HUES6 (cell line): ENCODE results near the gene TMEM30A.

Experiments used
- H3K27ac ChIP-seq: 2 replicates; pipeline ENCODE4 v1.7.0; 2013; ENCODE audit warnings: low read depth, mild to moderate bottlenecking, low read length, inconsistent platforms
- H3K27me3 ChIP-seq: 2 replicates; pipeline ENCODE4 v1.6.1; 2013; ENCODE audit warnings: low read length; ENCODE audit not compliant: control insufficient read depth, insufficient read depth
- H3K36me3 ChIP-seq: 2 replicates; pipeline ENCODE4 v1.6.1; 2013; ENCODE audit warnings: low read length; ENCODE audit not compliant: control insufficient read depth, insufficient read depth
- H3K4me1 ChIP-seq: 2 replicates; pipeline ENCODE4 v1.6.1; 2013; ENCODE audit warnings: low read length; ENCODE audit not compliant: control insufficient read depth, insufficient read depth
- H3K4me3 ChIP-seq: 2 replicates; pipeline ENCODE4 v1.5.1; 2013; ENCODE audit warnings: low read depth, low read length
- H3K9ac ChIP-seq: one replicate; pipeline ENCODE4 v1.6.1; 2013; ENCODE audit warnings: mild to moderate bottlenecking, low read length
- H3K9me3 ChIP-seq: 2 replicates; pipeline ENCODE4 v1.6.1; 2013; ENCODE audit warnings: low read depth, low read length; ENCODE audit not compliant: control insufficient read depth, insufficient read depth

TMEM30A gene

DNA sequence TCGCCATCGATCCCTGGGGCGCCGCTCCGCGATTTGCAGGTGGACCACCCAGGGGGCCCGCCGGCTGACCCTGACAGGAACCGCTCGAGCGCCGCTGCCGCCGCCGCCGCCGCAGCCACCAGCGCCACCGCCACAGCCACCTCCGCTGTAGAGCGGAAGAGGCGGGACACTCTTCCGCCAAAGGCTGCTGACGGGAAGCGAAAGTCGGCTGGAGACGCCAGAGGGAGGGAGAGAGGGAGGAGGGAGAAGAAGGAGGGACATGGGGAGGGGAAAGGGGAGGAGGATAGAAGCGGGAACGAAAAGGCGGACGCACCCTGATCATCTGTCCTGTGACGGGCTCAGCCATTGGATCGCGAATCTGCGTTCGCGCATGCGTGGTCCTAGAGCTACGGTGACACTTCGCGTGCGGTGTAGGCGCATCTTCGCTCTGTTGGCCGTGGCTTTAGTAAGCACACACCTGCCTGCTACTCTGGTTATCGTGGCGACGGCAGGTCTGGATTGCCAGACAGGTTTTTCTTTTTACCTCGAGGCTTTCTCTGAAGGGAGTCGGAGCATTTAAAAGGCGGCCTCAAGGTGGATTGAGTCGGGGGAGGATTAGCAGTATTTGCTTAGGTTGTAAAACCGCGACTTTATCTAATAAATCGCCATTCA lies at the start of gene TMEM30A:
Gene TMEM30A, minus strand, starts transcription at position 161 of the 651 bp plus-strand sequence. Its CDS starts 154 bp downstream, at position 7.
- Histone ChIP-seq H3K4me3 (peak within 1 kb of the TSS; percentile 85), H3K27ac (0 out of 2 replicates have a peak within 1 kb of the TSS, but pooled peaks have one; percentile 8), H3K9ac (peak within 1 kb of the TSS; percentile 82), H3K4me1 (peaks cover 21% of the 10 kb centered on the region), H3K9me3 (no peaks in the 10 kb centered on the region), H3K36me3 (no peaks in the 10 kb centered on the region), H3K27me3 (no peaks in the 10 kb centered on the region)

DNA sequence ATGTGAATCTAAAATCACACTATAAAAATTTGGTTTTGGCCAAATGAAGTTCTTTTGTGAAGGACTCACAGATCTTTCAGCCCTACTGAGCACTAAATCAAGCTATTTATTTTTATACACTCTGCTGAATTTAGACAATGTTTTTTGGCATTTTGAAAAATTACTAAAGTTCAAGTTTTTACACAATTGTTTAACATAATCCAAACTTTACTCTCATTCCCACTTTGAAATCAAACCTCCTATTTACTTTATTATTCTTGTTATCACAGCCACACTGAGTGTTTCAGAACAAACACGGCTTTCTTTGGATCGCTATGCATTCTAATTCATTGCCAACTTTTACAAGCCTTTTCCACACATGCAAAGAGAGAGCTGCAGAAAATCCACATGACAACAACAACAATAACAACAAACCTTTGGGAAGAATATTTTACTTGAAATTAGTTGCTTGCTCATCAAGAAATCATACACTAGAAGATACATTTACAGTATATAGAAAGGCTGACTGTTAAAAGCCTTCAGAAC lies 49.1 kb upstream of the TMEM30A start:
- H3K27ac ChIP-seq, result peak overlapping the region; percentile 85
- H3K9ac ChIP-seq, result peak overlapping the region; percentile 55
- no peaks in the 10 kb centered on the region for H3K36me3 ChIP-seq
- peaks cover 51% of the 10 kb centered on the region for H3K4me1 ChIP-seq
- peak overlapping the region; percentile 47 for H3K4me3 ChIP-seq
- no peaks in the 10 kb centered on the region for H3K27me3 ChIP-seq
- H3K9me3 ChIP-seq, result no peaks in the 10 kb centered on the region

DNA sequence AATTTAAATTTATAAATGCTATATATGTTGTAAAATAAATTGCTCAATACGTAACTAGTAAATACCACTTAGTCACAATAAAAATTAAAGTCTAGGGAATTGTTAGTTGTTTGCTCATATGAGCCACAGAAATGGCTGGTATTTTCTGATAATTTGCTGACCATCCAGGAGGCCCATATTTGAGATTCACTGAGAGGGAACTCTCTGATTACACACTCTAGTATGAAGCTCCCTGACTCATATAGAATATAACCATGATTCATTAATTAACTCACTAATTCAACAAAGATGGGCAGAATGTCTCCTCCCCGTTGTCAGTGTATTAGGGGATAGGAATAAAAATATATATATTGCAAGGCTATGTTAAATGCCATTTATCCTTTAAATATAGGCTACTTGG lies 46.6 kb upstream of the TMEM30A start:
- H3K36me3 ChIP-seq, result no peaks in the 10 kb centered on the region
- no peak overlapping the region for H3K27ac ChIP-seq

DNA sequence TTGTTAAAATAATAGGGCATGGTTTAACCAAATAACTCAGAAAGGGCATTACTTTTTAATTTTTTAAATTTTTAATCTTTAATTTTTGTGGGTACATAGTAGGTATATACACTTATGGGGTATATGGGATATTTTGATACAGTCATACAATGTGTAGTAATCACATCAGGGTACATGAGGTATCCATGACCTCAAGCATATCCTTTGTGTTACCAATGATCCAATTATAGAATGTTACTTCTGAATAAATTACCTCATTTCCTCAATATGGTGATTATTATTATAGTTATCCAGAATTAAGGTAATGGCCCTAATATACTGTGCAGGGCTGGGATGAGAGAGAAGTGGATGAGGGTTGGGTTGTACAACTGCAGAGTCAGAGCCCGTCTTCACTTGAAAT lies 45.1 kb upstream of the TMEM30A start:
- H3K9me3 ChIP-seq, result no peaks in the 10 kb centered on the region
- peaks cover 39% of the 10 kb centered on the region for H3K4me1 ChIP-seq
- no peak overlapping the region for H3K9ac ChIP-seq
- H3K4me3 ChIP-seq, result no peak overlapping the region
- H3K27me3 ChIP-seq, result no peaks in the 10 kb centered on the region
- H3K27ac ChIP-seq, result no peak overlapping the region
- H3K36me3 ChIP-seq, result no peaks in the 10 kb centered on the region

More for the DNA sequence above, 46.6 kb upstream of the TMEM30A start:
- Histone ChIP-seq H3K9me3 (no peaks in the 10 kb centered on the region), H3K9ac (no peak overlapping the region), H3K27me3 (no peaks in the 10 kb centered on the region), H3K4me3 (no peak overlapping the region), H3K4me1 (peaks cover 52% of the 10 kb centered on the region)

DNA sequence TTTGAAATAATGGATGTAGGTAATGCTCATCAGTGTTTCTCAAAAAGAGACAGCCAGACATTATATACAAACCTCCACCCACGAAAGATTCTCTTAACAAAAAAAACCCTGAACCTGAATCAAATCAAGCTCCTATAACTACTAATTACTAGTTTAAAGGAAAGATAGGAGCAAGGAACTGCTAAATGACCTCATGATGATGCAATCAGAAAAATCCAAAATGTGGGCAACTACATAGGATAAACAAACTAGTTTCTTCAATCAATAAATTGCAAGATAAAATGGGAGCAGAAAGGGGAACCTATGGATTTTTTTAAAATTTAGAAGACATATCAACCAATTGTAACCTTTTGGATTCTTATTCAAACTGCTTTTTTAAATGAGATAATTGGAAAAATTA lies 43.2 kb upstream of the TMEM30A start:
- no peaks in the 10 kb centered on the region for H3K36me3 ChIP-seq
- H3K4me3 ChIP-seq, result no peak overlapping the region
- no peak overlapping the region for H3K27ac ChIP-seq
- H3K9me3 ChIP-seq, result no peaks in the 10 kb centered on the region
- H3K9ac ChIP-seq, result no peak overlapping the region
- peaks cover 24% of the 10 kb centered on the region for H3K4me1 ChIP-seq
- no peaks in the 10 kb centered on the region for H3K27me3 ChIP-seq

DNA sequence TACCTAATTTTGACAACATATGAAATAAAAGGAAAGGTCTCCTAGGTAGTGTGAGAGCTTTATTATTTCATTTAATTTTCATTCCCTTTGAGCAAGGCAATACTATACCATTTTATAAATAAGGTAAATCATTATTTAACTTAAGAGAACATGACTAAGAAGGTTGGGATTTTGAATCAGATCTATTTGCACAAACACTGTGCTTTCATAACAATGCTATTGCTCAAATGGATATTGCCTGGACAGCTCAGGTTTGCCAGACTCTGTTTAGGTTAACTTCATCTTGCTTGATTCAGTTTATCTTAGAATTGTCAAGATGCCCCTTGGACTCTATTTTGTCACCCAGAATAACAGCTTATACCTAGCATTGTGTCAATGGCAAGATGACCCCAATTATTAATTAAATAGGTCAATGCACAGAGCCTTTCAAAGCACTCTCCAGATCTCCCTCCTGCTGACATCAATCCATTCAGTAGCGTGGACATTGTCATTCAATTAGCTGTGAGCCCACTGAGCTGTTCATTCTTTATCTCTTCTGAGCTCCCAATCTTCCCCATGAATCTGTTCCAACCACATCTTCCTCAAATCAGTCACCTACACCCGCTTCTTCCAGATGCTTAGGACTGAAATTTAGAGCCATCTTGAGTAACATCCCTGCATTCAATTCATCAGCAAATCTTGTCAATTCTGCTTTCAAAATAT lies 42.1 kb upstream of the TMEM30A start:
- no peak overlapping the region for H3K4me3 ChIP-seq
- H3K4me1 ChIP-seq, result peaks cover 13% of the 10 kb centered on the region
- no peaks in the 10 kb centered on the region for H3K9me3 ChIP-seq
- H3K27ac ChIP-seq, result peak overlapping the region; percentile 31; the same call in 1 of the 2 replicates
- H3K9ac ChIP-seq, result no peak overlapping the region
- H3K27me3 ChIP-seq, result no peaks in the 10 kb centered on the region
- H3K36me3 ChIP-seq, result no peaks in the 10 kb centered on the region

DNA sequence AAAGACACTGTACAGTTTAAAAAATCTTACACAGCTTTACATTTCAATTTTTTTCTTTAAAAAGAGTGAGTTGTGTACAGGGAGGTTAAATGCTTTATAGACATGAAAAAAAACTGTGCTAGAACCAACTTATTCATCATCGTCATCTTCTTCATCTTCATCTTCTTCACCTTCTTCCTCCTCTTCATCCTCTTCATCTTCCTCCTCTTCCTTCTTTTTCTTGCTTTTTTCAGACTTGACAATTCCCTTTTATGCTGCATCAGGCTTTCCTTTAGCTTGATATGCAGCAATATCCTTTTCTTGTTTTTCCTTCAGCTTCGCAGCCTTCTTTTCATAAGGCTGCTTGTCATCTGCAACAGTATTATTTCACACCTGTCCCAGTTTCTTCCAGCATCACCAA lies 34.3 kb upstream of the TMEM30A start:
- Histone ChIP-seq H3K4me1 (peaks cover 11% of the 10 kb centered on the region; the same call in 1 of the 2 replicates), H3K27me3 (no peaks in the 10 kb centered on the region), H3K9me3 (no peaks in the 10 kb centered on the region), H3K4me3 (no peak overlapping the region), H3K36me3 (no peaks in the 10 kb centered on the region), H3K27ac (no peak overlapping the region), H3K9ac (no peak overlapping the region)

DNA sequence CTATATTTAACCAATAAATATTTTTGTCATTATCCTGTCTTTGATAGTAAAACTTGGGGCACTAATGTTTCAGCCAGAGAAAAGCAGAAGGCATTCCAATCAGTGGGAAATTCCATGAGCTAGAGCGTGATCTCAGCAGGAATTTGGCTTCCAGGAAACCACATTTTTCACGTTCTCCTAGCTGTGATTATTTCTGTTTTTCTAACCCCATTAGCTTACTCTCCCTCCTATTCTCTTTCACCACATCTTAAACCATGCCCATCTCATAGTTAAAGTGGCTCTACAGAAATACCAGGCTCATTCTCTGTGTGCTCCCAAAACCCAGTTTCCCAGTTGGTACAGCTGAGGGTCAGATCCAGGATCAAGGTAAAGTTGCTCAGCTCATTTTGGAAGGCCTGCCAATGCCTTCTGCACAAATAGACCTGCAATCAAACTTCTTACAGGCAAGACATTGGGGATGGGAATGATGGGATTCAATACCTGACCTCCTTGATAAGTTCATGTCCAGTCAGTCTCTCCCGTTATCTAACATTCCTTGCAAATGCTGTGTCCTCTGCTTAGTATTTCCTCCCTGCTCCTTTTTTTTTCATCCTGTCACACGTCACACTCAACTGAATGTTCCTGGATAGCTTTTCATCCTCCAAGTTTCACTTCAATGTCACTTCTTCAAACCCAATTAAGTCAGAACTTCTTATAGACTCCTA lies 33.1 kb upstream of the TMEM30A start:
- Histone ChIP-seq H3K9ac (no peak overlapping the region), H3K27ac (no peak overlapping the region), H3K4me3 (no peak overlapping the region; the same call in 1 of the 2 replicates), H3K36me3 (no peaks in the 10 kb centered on the region), H3K9me3 (no peaks in the 10 kb centered on the region), H3K4me1 (peaks cover 11% of the 10 kb centered on the region; the same call in 1 of the 2 replicates), H3K27me3 (no peaks in the 10 kb centered on the region)

DNA sequence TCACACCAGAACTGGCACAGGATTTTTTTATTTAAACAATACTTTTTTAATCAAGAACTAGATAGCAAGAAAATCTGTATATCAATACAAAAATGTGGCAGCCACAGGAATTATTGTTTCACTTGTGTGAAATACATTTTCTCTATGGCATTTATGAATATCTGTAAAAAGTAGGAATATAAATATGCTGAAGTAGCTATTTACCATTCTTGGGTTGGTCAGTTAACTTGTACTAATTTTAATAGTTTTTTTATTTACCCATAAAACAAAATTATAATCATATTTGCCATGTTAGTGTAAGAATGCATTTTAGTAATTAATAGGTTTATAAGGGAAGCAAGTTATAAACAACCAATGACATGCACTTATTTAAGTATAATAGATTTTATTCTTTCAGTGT lies 31.4 kb upstream of the TMEM30A start:
- no peak overlapping the region for H3K4me3 ChIP-seq
- no peak overlapping the region for H3K27ac ChIP-seq
- H3K27me3 ChIP-seq, result no peaks in the 10 kb centered on the region
- no peaks in the 10 kb centered on the region for H3K9me3 ChIP-seq
- H3K4me1 ChIP-seq, result peaks cover 11% of the 10 kb centered on the region; the same call in 1 of the 2 replicates
- no peak overlapping the region for H3K9ac ChIP-seq
- no peaks in the 10 kb centered on the region for H3K36me3 ChIP-seq

DNA sequence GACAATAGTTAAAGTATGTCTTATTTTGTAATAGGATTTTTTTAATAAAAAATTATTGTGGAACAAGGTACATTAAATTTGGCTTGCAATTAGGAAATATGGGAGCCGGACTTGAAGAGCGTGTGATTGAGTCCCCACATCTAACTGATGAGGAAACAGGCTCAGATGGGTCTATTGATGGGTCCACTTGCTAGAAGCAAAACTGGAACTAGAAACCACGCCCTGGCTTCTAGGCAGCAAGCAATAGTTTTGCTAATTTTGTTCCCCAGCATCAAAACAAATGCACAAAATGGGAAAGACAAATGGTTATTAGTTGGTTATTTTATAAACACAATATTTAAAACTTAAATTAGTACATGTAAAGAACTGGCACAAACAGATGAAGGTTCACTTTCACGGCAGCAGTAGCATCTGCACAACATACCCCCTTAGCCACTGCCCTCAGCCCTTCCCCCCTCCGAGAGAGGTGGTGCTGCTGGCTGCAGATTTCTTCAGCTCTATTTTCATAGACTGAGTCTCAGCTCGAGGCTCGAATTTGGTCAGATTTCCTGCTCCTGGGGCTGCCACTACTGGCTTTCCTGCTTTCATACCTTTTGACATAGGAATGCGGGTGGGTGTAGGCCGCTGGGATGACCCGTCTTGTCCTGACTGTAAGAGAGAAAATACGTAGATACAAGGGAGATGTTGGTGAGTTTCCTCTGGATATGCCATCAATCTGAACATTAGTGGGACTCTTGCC lies 23.8 kb upstream of the TMEM30A start:
- H3K27me3 ChIP-seq, result no peaks in the 10 kb centered on the region
- H3K4me1 ChIP-seq, result peaks cover 16% of the 10 kb centered on the region
- no peaks in the 10 kb centered on the region for H3K36me3 ChIP-seq
- no peak overlapping the region for H3K27ac ChIP-seq
- H3K9me3 ChIP-seq, result no peaks in the 10 kb centered on the region
- H3K9ac ChIP-seq, result no peak overlapping the region
- no peak overlapping the region; the same call in 1 of the 2 replicates for H3K4me3 ChIP-seq
